ENCODE results near the gene FBXL16.

DNA sequence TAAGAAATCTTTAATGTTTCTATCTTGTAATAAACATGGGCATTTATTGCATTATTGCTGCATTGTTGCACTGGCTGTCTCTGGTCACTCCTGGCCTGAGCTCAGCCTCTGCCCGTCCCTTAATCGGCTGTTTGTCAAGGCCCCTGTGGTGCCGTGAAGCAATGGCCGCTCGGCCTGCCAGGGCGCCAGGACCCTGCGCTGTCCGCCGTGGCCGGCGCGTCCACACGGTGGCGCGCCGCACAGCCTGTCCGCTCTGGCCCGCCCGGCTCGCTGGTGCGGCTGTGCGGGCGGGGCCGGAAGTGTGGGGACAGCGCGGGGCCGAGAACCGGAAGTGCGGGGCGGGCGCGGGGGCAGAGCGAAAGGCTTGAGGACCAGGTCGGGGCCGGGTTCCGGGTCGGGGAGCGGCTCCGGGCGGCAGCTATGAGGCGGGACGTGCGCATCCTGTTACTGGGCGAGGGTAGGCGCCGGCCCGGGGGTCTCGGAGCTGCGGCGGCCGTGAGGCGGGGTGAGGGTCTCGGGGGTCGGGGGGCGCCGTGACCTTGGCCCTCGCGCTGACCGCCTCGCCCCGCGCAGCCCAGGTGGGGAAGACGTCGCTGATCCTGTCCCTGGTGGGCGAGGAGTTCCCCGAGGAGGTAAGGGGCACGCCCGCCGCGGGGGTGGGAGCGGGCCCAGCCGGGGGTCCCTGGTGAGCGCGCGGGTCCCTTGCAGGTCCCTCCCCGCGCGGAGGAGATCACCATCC lies 37.7 kb downstream of the FBXL16 start, which contains the start of gene RHOT2:
- TF ChIP-seq, protein P1, sequence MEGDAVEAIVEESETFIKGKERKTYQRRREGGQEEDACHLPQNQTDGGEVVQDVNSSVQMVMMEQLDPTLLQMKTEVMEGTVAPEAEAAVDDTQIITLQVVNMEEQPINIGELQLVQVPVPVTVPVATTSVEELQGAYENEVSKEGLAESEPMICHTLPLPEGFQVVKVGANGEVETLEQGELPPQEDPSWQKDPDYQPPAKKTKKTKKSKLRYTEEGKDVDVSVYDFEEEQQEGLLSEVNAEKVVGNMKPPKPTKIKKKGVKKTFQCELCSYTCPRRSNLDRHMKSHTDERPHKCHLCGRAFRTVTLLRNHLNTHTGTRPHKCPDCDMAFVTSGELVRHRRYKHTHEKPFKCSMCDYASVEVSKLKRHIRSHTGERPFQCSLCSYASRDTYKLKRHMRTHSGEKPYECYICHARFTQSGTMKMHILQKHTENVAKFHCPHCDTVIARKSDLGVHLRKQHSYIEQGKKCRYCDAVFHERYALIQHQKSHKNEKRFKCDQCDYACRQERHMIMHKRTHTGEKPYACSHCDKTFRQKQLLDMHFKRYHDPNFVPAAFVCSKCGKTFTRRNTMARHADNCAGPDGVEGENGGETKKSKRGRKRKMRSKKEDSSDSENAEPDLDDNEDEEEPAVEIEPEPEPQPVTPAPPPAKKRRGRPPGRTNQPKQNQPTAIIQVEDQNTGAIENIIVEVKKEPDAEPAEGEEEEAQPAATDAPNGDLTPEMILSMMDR (IDR thresholded peaks at IDR 0.05): peak; percentile 56 to 99 (median 92)
- TF ChIP-seq POLR2A (IDR thresholded peaks at IDR 0.05): peak in 2 of 3 donors; percentile 56 to 76

Measured in body of pancreas (tissue), 4 donors.